GM12874 (cell line): Measurements from ENCODE around the gene SLFN11.

Experiments
- TF ChIP-seq, protein P1 (sequence below): IDR thresholded peaks from 2 replicates; pipeline ENCODE4 v1.5.1; 2011; ENCODE audit warnings: low read depth, mild to moderate bottlenecking, control low read depth, low read length, moderate library complexity; ENCODE audit not compliant: insufficient read depth

SLFN11 gene, protein sequence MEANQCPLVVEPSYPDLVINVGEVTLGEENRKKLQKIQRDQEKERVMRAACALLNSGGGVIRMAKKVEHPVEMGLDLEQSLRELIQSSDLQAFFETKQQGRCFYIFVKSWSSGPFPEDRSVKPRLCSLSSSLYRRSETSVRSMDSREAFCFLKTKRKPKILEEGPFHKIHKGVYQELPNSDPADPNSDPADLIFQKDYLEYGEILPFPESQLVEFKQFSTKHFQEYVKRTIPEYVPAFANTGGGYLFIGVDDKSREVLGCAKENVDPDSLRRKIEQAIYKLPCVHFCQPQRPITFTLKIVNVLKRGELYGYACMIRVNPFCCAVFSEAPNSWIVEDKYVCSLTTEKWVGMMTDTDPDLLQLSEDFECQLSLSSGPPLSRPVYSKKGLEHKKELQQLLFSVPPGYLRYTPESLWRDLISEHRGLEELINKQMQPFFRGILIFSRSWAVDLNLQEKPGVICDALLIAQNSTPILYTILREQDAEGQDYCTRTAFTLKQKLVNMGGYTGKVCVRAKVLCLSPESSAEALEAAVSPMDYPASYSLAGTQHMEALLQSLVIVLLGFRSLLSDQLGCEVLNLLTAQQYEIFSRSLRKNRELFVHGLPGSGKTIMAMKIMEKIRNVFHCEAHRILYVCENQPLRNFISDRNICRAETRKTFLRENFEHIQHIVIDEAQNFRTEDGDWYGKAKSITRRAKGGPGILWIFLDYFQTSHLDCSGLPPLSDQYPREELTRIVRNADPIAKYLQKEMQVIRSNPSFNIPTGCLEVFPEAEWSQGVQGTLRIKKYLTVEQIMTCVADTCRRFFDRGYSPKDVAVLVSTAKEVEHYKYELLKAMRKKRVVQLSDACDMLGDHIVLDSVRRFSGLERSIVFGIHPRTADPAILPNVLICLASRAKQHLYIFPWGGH

DNA sequence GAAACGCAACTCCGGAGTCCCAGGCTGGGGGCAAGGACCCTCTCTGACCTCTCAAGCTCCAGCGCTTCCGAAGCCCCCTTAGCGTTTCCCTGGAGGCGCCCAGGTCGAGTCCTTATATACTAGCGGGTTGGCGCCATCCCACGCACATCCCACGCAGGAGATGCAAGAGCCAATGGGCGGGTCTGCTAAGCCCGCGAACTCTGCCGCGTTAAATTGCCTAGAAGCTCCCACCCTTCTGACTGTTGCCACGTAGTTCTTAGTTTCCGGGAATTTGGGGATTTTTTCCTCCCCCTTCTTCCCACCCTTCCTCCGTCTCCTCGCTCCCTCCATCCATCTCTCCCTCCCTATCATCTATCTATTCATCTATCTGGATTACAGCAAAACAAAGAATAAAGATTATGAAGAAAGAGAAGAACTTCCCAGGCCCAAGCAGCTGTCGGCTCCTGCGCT, at the start of gene SLFN11:
Gene SLFN11 (minus strand): TSS at position 88 of the 450 bp plus-strand sequence. CDS start 9,814 bp downstream, outside the sequence.
- TF ChIP-seq, protein P1, sequence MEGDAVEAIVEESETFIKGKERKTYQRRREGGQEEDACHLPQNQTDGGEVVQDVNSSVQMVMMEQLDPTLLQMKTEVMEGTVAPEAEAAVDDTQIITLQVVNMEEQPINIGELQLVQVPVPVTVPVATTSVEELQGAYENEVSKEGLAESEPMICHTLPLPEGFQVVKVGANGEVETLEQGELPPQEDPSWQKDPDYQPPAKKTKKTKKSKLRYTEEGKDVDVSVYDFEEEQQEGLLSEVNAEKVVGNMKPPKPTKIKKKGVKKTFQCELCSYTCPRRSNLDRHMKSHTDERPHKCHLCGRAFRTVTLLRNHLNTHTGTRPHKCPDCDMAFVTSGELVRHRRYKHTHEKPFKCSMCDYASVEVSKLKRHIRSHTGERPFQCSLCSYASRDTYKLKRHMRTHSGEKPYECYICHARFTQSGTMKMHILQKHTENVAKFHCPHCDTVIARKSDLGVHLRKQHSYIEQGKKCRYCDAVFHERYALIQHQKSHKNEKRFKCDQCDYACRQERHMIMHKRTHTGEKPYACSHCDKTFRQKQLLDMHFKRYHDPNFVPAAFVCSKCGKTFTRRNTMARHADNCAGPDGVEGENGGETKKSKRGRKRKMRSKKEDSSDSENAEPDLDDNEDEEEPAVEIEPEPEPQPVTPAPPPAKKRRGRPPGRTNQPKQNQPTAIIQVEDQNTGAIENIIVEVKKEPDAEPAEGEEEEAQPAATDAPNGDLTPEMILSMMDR = no peak

DNA sequence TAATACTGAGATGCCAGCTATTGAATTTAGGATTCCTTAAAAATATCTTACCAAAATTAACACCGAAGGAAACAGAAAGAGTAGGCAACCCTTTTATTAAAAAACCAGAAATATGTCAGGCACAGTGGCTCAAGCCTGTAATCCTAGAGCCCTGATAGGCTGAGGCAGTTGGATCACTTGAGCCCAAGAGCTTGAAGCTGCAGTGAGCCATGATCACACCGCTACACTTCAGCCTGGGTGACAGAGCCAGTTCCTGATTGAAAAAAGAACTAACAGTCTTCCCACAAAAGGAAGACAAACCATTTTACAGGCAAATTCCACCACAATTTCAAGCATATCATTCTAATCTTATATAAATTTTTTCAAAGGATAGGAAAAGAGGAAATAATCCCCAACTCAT, 43.2 kb upstream of the SLFN11 start:
- TF ChIP-seq, protein P1 = no peak

DNA sequence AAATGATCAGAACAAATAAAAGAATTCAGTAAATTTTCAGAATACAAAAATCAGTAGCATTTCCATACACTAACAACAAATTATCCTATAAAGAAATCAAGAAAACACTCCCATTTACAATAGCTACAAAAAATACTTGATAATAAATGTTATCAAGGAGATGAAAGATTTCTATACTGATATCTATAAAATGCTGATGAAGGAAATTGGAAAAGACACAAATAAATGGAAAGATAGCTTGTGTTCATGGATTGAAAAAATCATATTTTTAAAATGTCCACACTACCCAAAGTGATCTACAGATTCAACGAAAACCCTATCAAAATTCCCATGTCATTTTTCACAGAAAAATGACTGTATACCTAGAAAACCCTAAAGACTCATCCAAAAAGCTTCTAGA, 40.8 kb upstream of the SLFN11 start:
- TF ChIP-seq, protein P1 = no peak

DNA sequence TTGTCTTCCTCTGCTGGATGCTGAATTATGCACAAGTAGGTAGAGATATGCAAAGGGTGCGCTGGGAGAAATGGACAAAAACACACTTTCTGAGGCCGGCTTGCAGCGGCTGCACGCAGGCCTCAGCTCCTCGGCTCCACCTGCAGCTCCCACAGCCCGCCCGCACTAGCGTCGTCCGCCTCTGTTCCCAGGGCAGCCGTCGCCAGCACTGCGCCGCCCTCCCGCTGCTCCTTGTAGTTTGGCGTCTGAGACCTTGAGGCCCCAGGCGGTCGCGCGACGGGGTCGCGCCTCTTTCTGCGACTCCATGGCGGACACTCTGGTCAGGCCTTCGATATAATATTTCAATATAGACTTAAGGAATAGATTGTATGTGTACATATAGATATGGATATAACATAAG, 34.1 kb upstream of the SLFN11 start:
- TF ChIP-seq, protein P1 = no peak

DNA sequence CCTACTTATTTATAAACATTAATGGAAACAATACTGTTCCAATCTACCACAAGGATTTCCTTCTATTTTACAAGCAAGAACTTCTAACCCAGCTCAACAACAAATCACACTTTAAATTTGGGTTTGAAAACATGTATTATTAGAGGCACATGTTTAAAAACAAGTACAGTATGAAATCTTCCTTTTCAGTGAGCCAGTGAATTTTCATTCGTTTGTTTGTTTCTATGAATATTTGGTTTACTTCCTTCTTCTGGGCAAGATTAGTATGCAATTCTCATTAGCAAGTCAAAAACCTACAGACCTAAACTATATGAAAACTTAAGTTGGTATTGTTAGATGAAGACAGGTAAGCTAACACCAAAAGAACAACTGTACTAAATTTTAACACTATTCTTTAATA, 33.1 kb upstream of the SLFN11 start:
- TF ChIP-seq, protein P1 = no peak

DNA sequence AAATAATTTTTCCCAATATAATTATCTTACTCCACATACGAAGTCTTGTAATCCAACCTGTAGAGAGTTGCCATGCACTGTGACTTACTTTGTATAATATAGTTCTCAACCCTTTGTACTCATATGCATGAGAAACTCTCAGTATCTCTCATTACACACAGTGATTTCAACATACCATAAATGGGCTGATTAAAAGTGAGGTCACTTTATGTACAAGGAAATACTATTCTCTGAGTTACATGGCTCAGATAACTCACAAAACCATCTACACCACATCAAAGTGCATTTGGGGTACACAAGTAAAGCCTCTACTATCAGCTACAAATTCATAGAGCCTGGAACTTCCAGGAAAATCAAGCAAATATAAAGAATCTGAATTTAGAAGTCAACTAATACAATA, 30.9 kb upstream of the SLFN11 start:
- TF ChIP-seq, protein P1 = no peak

DNA sequence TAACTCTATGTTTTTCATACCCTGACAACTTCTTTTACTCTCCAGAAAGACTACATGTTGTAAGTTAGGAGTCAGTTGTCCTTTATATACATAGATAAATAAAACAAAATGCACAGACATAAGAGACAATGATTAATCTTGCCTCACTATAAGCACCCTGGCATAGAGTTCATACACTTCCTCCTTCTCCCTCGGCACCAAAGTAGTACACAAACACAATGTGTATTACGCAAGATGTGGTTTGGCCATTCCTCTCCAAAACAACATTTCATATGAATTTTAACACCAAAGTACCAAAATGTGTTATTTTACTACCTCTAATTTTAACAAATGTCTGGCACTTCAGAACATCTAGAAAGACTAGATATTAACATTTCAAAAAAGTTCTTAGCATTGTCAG, 17.2 kb upstream of the SLFN11 start:
- TF ChIP-seq, protein P1 = no peak
